CD4-positive, alpha-beta T cell treated with Interleukin-12 subunit alpha and Interleukin-12 subunit beta, for 1 hour (primary cell): ENCODE measurements around the gene ATP10D.
A peak's percentile ranks its signal among the peaks of the same experiment; 100 is the strongest.
"Not testable (repeated sequence)": the region's sequence is repeated elsewhere in the genome, so short reads cannot be mapped to it uniquely, and the experiment has no call there.

Source experiments
- DNase-seq: peaks from one replicate; pipeline ENCODE4 v3.0.0-alpha.2; 2020

ATP10D gene

GRCh38 chr4:47538111-47538824 is 53.2 kb downstream of the ATP10D start:
- DNase-seq: no peak

GRCh38 chr4:47538825-47539154 is 53.7 kb downstream of the ATP10D start:
- DNase-seq: no peak

GRCh38 chr4:47542640-47543039 is 57.6 kb downstream of the ATP10D start:
- not testable (repeated sequence) for DNase-seq

- no peak for DNase-seq
Observed at GRCh38 chr4:47543331-47543730, 58.3 kb downstream of the ATP10D start.

- not testable (repeated sequence) for DNase-seq
Observed at GRCh38 chr4:47550357-47550756, 65.3 kb downstream of the ATP10D start.

- no peak for DNase-seq
Observed at GRCh38 chr4:47550899-47551548, 65.9 kb downstream of the ATP10D start.

GRCh38 chr4:47551682-47552081 is 66.6 kb downstream of the ATP10D start:
- DNase-seq: no peak

- no peak for DNase-seq
Observed at GRCh38 chr4:47553329-47554125, 68.5 kb downstream of the ATP10D start.

GRCh38 chr4:47555920-47556319 is 70.8 kb downstream of the ATP10D start:
- DNase-seq: not testable (repeated sequence)

GRCh38 chr4:47557255-47557654 is 72.2 kb downstream of the ATP10D start:
- no peak for DNase-seq

GRCh38 chr4:47560682-47561081 is 75.6 kb downstream of the ATP10D start:
- no peak for DNase-seq

- DNase-seq: no peak
Observed at GRCh38 chr4:47561331-47561730, 76.3 kb downstream of the ATP10D start.

GRCh38 chr4:47562297-47562696 is 77.2 kb downstream of the ATP10D start:
- peak; percentile 3 for DNase-seq

- no peak for DNase-seq
Observed at GRCh38 chr4:47566566-47566965, 81.5 kb downstream of the ATP10D start.

- DNase-seq: no peak
Observed at GRCh38 chr4:47566969-47567368, 81.9 kb downstream of the ATP10D start.

- DNase-seq: no peak
Observed at GRCh38 chr4:47567511-47567910, 82.4 kb downstream of the ATP10D start.

- DNase-seq: no peak
Observed at GRCh38 chr4:47570816-47571215, 85.7 kb downstream of the ATP10D start.

- no peak for DNase-seq
Observed at GRCh38 chr4:47572981-47573380, 87.9 kb downstream of the ATP10D start.

- DNase-seq: no peak
Observed at GRCh38 chr4:47577779-47578553, 92.9 kb downstream of the ATP10D start.

- no peak for DNase-seq
Observed at GRCh38 chr4:47579235-47579634, 94.2 kb downstream of the ATP10D start.

- DNase-seq: no peak
Observed at GRCh38 chr4:47590325-47590724, 105.2 kb downstream of the ATP10D start.

GRCh38 chr4:47597696-47598095 is 112.6 kb downstream of the ATP10D start:
- no peak for DNase-seq

- no peak for DNase-seq
Observed at GRCh38 chr4:47598320-47598719, 113.2 kb downstream of the ATP10D start.
